NCI-H128 (cell line): Measurements from ENCODE around the gene PRKCE.
"Not testable (repeated sequence)": the region's sequence is repeated elsewhere in the genome, so short reads cannot be mapped to it uniquely, and the experiment has no call there.

Source experiments
- DNase-seq: peaks from one replicate; lab custom pipeline; 2025; ENCODE audit not compliant: unreplicated experiment; lab: John Stamatoyannopoulos, UW

Gene PRKCE

GRCh38 chr2:45852450-45853150 lies 201.1 kb downstream of the PRKCE start:
- DNase-seq: no peak

GRCh38 chr2:45855374-45855773 lies 203.9 kb downstream of the PRKCE start:
- no peak for DNase-seq

GRCh38 chr2:45856391-45857274 lies 205.2 kb downstream of the PRKCE start:
- DNase-seq: no peak

GRCh38 chr2:45857275-45857609 lies 205.8 kb downstream of the PRKCE start:
- DNase-seq: no peak

GRCh38 chr2:45857867-45858520 lies 206.5 kb downstream of the PRKCE start:
- DNase-seq: no peak

DNA sequence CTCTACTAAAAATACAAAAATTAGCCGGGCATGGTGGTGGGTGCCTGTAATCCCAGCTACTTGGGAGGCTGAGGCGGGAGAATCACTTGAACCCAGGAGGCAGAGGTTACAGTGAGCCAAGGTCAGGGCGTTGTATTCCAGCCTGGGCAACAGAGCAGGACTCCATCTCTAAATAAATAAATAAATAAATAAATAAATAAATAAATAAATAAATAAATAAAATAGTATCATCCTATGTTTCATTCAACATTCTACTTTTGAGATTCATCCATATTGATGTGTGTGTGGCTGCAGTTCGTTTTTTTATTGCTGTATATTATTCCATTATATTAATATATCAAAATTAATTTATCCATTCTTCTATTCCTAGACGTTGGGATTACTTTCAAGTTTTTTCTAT lies 207.4 kb downstream of the PRKCE start:
- not testable (repeated sequence) for DNase-seq

DNA sequence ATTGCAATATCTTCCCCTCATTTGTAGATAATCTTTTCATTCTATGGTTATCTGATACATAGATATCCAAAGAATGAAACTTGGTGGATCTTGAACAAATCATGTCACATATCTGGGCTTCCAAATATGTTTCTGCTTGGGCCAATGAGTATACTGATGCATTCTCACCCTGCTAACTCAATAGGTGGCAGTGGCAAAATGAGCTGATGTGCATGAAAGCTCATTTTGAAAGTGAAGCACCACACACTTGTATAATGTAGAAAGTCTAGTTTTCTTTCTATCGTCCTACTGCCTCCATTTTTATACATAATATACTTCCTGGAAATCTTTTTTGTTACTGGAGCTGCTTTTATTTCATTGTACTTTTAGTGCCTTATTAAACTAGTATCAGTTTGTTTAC lies 208.2 kb downstream of the PRKCE start:
- DNase-seq: no peak

- DNase-seq: no peak
Observed at GRCh38 chr2:45860136-45861121, 209.0 kb downstream of the PRKCE start.

DNA sequence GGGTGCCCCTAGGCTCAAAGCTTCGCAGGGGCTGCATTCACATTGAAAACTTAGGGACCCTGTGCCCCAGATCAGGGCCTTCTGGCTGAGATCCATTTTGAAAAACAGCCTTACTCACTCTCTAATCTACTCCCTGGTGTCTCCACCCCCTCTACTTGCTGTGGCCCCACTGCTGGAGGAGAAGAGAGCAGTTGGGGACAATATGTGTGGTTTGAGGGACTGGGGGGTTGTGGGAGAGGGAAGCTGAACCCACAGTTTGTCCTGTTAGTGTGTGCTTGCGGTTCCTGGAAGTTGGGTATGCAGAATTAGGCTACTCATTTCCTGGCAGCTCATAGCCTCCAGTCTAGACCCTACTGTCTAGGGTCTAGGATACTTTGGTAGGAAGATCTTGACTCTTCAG lies 211.4 kb downstream of the PRKCE start:
- no peak for DNase-seq

DNA sequence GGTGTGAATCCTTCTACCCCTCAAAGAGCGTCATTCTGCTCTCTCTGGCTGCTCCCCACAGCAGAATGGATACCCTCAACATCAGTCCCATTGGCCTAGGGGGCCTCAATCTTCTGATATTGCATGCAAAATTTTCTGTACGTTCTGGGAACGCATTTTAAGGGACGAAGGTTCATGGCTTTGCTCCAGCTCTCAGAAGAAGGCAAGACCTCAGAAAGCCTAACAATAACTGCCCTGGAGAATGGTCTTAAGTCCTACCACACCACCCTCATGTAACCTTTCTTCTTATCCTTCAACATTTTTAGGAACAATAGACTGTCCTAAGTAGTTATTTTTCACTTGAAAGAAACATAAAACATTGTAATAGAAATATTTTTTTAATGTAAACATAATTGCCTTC lies 212.6 kb downstream of the PRKCE start:
- DNase-seq: no peak

- no peak for DNase-seq
Observed at GRCh38 chr2:45867349-45867748, 215.9 kb downstream of the PRKCE start.

DNA sequence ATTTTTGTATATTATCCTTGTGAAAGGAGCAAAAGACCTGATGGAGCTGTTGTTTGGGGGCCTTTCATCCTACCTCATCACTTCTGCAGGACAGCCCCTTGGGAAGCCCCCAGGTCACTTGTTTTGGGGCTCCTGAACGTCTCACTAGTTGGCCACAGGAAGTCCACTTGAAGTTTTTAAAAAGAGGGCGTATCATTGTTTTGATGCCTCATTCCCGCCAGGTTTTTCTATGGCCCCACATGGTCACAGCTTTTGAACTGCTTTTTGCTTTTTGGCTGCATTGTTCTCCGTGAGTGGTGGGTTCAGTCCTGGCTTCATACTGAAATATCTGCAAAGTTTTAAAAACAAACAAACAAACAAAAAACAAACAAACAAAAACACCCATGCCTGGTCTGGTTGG lies 216.3 kb downstream of the PRKCE start:
- DNase-seq: no peak

- no peak for DNase-seq
Observed at GRCh38 chr2:45869165-45869501, 217.7 kb downstream of the PRKCE start.

- no peak for DNase-seq
Observed at GRCh38 chr2:45871025-45871424, 219.6 kb downstream of the PRKCE start.

DNA sequence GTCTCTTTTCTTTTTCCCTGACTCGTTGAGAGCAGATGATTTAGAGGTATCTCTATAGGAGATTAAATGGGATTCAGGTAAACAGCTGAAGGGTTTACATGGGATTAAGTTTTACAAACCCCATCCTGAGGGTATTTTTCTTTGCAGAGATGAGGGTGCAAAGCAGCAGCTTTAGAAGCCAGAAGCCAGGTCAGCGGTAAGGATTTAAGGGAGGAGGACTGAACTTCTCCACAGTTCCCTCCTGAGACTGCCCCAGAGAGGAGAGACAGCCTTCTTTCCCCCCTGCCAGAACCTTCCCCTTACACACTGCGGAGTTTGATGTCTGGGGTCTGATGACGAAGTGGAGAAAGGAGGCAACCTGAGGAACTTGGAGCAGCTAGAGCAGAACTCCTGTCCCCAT lies 220.1 kb downstream of the PRKCE start:
- no peak for DNase-seq

DNA sequence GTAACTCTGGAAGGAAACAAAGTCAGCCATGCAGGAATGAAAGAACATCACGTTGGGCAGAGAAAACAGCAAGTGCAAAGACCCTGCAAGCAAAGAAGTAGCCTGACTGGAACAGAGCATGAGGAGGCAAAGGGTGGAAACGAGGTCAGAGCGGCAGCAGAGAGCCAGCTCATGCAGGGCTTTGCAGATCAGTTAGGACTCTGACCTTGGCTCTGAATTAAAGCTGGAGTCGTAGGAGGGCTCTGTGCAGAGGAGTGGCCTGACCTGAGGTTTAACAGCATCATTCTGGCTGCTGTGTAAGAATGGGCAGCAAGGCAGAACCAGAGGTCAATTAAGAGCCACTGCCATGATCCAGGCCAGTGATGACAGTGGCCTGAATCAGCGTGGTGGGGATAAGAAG lies 220.7 kb downstream of the PRKCE start:
- no peak for DNase-seq

GRCh38 chr2:45874344-45874743 lies 222.9 kb downstream of the PRKCE start:
- no peak for DNase-seq

GRCh38 chr2:45876611-45877010 lies 225.1 kb downstream of the PRKCE start:
- DNase-seq: no peak

GRCh38 chr2:45879406-45879805 lies 227.9 kb downstream of the PRKCE start:
- no peak for DNase-seq

DNA sequence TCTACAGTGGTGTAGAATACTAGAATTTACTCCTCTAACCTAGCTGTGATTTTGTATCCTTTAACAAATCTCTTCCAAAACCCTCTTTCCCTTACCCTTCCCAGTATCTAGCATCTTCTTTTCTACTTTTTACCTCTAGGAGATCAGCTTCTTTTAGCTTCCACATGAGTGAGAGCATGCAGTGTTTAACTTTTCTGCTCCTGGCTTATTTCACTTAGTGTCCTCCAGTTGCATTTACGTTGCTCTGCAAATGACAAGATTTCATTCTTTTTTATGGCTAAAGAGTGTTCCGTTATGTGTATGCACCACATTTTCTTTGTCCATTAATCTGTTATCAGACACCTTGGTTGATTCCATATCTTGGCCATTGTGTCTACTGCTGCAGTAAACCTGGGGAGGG lies 228.5 kb downstream of the PRKCE start:
- no peak for DNase-seq

GRCh38 chr2:45881970-45882581 lies 230.6 kb downstream of the PRKCE start:
- no peak for DNase-seq
